ENCODE data around the gene OLFML2B.

Gene OLFML2B

GRCh38 chr1:161970036-161970435 is 53.6 kb downstream of the OLFML2B start:
- H3K4me3 ChIP-seq (replicated peaks; ENCODE audit: low read depth, low read length) = no peak overlapping the region

GRCh38 chr1:161966067-161966466 is 57.6 kb downstream of the OLFML2B start:
- H3K4me3 ChIP-seq (replicated peaks; ENCODE audit: low read depth, low read length) = no peak overlapping the region
- DNase-seq (ENCODE audit: extremely low read depth, insufficient read length) = no peak
- H3K36me3 ChIP-seq (ENCODE audit: control insufficient read depth, insufficient read depth, low read length) = peaks cover 2% of the 10 kb centered on the region
- H3K27me3 ChIP-seq (replicated peaks; ENCODE audit: control insufficient read depth, insufficient read depth, low read length) = no peaks in the 10 kb centered on the region
- TF ChIP-seq CTCF (IDR thresholded peaks at IDR 0.05; ENCODE audit: insufficient read depth, low read length, poor library complexity, severe bottlenecking) = no peak

More at GRCh38 chr1:161970036-161970435, 53.6 kb downstream of the OLFML2B start:
- no peak for DNase-seq (ENCODE audit: extremely low read depth, insufficient read length)
- H3K36me3 ChIP-seq (ENCODE audit: control insufficient read depth, insufficient read depth, low read length) = no peaks in the 10 kb centered on the region; the same call in 1 of the 2 replicates
- H3K27me3 ChIP-seq (replicated peaks; ENCODE audit: control insufficient read depth, insufficient read depth, low read length) = no peaks in the 10 kb centered on the region; the same call in 1 of the 2 replicates
- no peak for TF ChIP-seq CTCF (IDR thresholded peaks at IDR 0.05; ENCODE audit: insufficient read depth, low read length, poor library complexity, severe bottlenecking)

GRCh38 chr1:161962091-161962887 is 61.4 kb downstream of the OLFML2B start:
- peak overlapping the region; percentile 49 for H3K4me3 ChIP-seq (replicated peaks; ENCODE audit: low read depth, low read length)
- H3K27me3 ChIP-seq (replicated peaks; ENCODE audit: control insufficient read depth, insufficient read depth, low read length) = no peaks in the 10 kb centered on the region
- DNase-seq (ENCODE audit: extremely low read depth, insufficient read length) = peak; percentile 44
- peaks cover 5% of the 10 kb centered on the region for H3K36me3 ChIP-seq (ENCODE audit: control insufficient read depth, insufficient read depth, low read length)
- TF ChIP-seq CTCF (IDR thresholded peaks at IDR 0.05; ENCODE audit: insufficient read depth, low read length, poor library complexity, severe bottlenecking) = no peak

- H3K27me3 ChIP-seq (replicated peaks; ENCODE audit: control insufficient read depth, insufficient read depth, low read length) = no peaks in the 10 kb centered on the region
- no peak for DNase-seq (ENCODE audit: extremely low read depth, insufficient read length)
- no peak for TF ChIP-seq CTCF (IDR thresholded peaks at IDR 0.05; ENCODE audit: insufficient read depth, low read length, poor library complexity, severe bottlenecking)
- H3K36me3 ChIP-seq (ENCODE audit: control insufficient read depth, insufficient read depth, low read length) = peaks cover 4% of the 10 kb centered on the region
- H3K4me3 ChIP-seq (replicated peaks; ENCODE audit: low read depth, low read length) = no peak overlapping the region
Observed at GRCh38 chr1:161958425-161958824, 65.2 kb downstream of the OLFML2B start.

GRCh38 chr1:161956930-161957329 is 66.7 kb downstream of the OLFML2B start:
- no peak for DNase-seq (ENCODE audit: extremely low read depth, insufficient read length)
- no peak for TF ChIP-seq CTCF (IDR thresholded peaks at IDR 0.05; ENCODE audit: insufficient read depth, low read length, poor library complexity, severe bottlenecking)
- Histone ChIP-seq H3K27me3 (replicated peaks; ENCODE audit: control insufficient read depth, insufficient read depth, low read length) (no peaks in the 10 kb centered on the region), H3K4me3 (replicated peaks; ENCODE audit: low read depth, low read length) (no peak overlapping the region), H3K36me3 (ENCODE audit: control insufficient read depth, insufficient read depth, low read length) (peaks cover 4% of the 10 kb centered on the region)

All from GM06990 (cell line).